ENCODE results near the gene URM1.

URM1 gene

DNA sequence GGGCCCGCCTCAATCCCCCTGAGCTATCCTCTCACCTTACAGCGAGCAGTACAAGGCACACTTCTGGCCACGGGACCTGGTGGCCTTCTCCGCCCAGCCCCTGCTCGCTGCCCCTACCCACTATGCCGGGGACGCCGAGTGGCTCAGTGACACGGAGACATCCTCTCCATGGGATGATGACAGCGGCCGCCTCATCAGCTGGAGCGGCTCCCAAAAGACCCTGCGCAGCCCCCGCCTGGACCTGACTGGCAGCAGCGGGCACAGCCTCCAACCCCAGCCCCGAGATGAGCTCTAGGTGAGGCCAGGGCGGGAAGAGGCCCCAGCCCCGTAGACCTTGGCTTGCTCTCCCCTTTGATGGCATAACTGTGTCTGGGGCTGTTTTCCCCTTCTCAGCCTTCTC, 64.4 kb downstream of the URM1 start:
- no peak for DNase-seq

DNA sequence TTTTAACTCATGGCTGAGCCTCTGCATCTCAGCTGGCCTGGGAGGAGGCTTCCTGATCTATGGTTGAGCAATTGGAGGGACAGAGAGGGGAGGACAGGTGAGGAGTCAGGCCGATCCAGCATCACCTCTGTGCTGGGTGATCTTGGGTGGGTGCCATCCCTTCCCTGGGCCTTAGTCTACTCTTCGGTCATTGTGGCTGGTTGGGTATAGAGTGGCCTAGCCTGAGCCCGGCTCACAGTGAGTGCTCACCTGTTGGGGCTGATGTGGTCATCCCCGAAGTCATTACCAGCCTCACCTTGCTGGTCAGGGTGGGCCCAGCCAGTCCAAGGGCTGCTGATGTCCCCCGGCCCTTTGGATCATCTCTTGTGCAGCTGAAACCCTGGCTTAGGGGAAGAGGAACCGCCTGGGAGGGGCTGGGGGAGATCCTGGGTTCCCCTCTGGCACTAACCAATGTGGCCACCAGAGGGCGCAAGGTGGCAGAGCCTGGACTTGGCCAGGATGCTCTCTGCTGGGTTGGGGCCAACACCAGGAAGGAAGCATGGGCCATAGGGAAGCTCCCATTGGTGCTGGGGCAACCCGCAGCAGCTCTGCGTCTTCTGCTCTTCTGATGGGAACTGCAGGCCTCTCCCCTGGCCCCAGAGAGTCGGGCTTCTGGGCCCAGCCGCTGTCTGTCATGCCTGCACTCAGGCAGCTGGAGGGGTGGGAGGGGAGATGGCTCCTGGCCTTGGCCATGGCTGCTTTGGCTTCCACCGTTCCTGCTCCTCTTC, 67.4 kb downstream of the URM1 start:
- DNase-seq = peak; percentile 90 to 93

DNA sequence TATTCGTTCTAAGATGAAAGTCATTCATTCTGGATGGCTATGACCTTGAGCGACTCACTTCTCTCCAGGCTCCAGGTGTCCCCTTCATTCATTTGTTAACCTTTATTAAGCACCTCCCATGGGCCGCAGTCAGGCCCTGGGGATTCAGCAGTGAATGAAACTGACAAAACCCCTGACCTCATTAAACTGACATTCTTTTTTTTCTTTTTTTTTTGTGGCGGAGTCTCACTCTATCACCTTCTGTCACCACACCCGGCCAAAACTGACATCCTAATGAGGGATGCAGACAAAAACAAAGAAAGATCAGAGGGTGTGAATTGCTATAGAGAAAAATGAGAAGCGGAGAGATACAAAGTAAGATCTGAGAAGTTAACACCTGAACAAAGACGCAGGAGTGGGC, 68.1 kb downstream of the URM1 start:
- DNase-seq = no peak

Data from Kasumi-1 (cell line).